DMS79 (cell line): ENCODE results near the gene PARK7.

ENCODE experiments used
- DNase-seq: peaks from one replicate; lab custom pipeline; 2025; lab: John Stamatoyannopoulos, UW

PARK7 gene

GRCh38 chr1:8024329-8024728, 62.8 kb downstream of the PARK7 start:
- no peak for DNase-seq

- no peak for DNase-seq
Observed at GRCh38 chr1:8025061-8025670, 63.7 kb downstream of the PARK7 start.

- no peak for DNase-seq
Observed at GRCh38 chr1:8025671-8026144, 64.2 kb downstream of the PARK7 start.

GRCh38 chr1:8026153-8026975, 64.9 kb downstream of the PARK7 start, which contains the start of gene ERRFI1:
ERRFI1 (minus strand) TSS chr1:8026309; CDS start chr1:8015619, 10,690 bp downstream.
- DNase-seq = peak; percentile 71

- no peak for DNase-seq
Observed at GRCh38 chr1:8026976-8027747, 65.7 kb downstream of the PARK7 start.

- peak; percentile 29 for DNase-seq
Observed at GRCh38 chr1:8027748-8028570, 66.4 kb downstream of the PARK7 start.

- no peak for DNase-seq
Observed at GRCh38 chr1:8028571-8028910, 67.0 kb downstream of the PARK7 start.

- DNase-seq = no peak
Observed at GRCh38 chr1:8031176-8031785, 69.8 kb downstream of the PARK7 start.

- DNase-seq = no peak
Observed at GRCh38 chr1:8032366-8032910, 70.9 kb downstream of the PARK7 start.

- DNase-seq = no peak
Observed at GRCh38 chr1:8033322-8033721, 71.8 kb downstream of the PARK7 start.
